22Rv1 (cell line): Measurements from ENCODE around the gene ATP2B3.

Experiments used
- CTCF ChIP-seq: fragments of 450-650 bp; IDR thresholded peaks from 2 replicates; pipeline ENCODE4 v1.5.1; 2017; ENCODE audit warnings: mild to moderate bottlenecking
- ZFX ChIP-seq: fragments of 450-650 bp; IDR thresholded peaks from 2 replicates; pipeline ENCODE4 v1.6.1; 2017; ENCODE audit warnings: antibody characterized with exemption, borderline replicate concordance

DNA sequence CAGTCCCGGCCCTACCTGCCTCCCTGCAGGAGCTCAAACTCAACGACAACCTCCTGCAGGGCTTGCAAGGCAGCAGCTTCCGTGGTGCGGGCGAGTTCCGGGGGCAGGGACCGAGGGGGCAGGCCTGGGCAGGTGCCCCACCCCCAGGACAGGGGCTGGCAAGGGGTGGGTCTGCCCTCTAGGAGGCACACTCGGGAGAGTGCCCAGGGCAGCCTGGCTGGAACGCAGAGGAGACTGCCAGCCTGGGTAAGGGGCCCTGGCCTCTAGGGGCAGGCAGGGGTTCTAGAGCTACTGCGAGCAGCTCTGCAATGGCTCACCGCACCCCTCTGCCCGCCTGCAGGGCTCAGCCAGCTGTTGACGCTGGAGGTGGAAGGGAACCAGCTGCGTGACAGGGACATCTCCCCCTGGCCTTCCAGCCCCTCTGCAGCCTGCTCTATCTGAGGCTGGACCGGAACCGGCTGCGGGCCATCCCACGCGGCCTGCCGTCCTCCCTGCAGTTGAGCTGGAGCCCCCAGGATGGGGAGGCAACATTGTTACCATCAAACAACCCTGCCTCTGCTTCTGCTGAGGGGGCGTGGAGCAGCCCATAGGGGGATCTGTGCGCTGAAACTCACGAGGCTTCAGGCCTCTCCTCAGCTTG is 34.9 kb upstream of the ATP2B3 start:
- TF ChIP-seq ZFX (no peak), CTCF (no peak)
